CD4-positive, CD25-positive, alpha-beta regulatory T cell (primary cell): ENCODE results near the gene R3HDML. TPM values are rescaled to one million over a fixed set of nuclear protein-coding genes. Genes with fewer than 3 reads are reported as not detected.

ENCODE experiments used
- ATAC-seq, 2 donors: fragments of 150-1000 bp; cut with Tn5 transposase; one replicate each; pipeline ENCODE4 v1.10.0; 2021; ENCODE audit warnings: low read depth in 2 of 2, moderate number of reproducible peaks in 2 of 2, moderate library complexity in 1 of 2
- DNase-seq, 3 donors: peaks; one replicate each; pipeline versions ENCODE4 v3.0.0 to v3.0.0-alpha.2; 2012 to 2022; ENCODE audit warnings: mixed read lengths in 1 of 3
- H3K27ac ChIP-seq: one replicate; pipeline ENCODE4 v1.7.0; 2013; ENCODE audit warnings: mild to moderate bottlenecking, low read length; ENCODE audit not compliant: insufficient read depth, poor library complexity, severe bottlenecking
- H3K27me3 ChIP-seq: one replicate; pipeline ENCODE4 v1.7.0; 2013; ENCODE audit warnings: low read length; ENCODE audit not compliant: control insufficient read depth, insufficient read depth
- H3K36me3 ChIP-seq: one replicate; pipeline ENCODE4 v1.7.0; 2013; ENCODE audit warnings: mild to moderate bottlenecking, low read length, moderate library complexity; ENCODE audit not compliant: control insufficient read depth, insufficient read depth
- H3K4me1 ChIP-seq: 2 replicates; pipeline ENCODE4 v1.7.0; 2013; ENCODE audit warnings: mild to moderate bottlenecking, low read length; ENCODE audit not compliant: insufficient read depth, control insufficient read depth, poor library complexity, severe bottlenecking
- H3K4me3 ChIP-seq: one replicate; pipeline ENCODE4 v1.7.0; 2013; ENCODE audit warnings: low read depth, mild to moderate bottlenecking, low read length, moderate library complexity
- H3K9me3 ChIP-seq, 2 experiments: 1 replicate in 1 of 2; 2 replicates in 1 of 2; pipeline ENCODE4 v1.7.0; 2013; ENCODE audit warnings: low read length in 2 of 2, mild to moderate bottlenecking in 1 of 2, moderate library complexity in 1 of 2; ENCODE audit not compliant: control insufficient read depth in 2 of 2
- H3K27ac Mint-ChIP-seq, 3 donors: one replicate each; pipeline ENCODE4 v1.8.0; 2020 to 2022; ENCODE audit warnings: mild to moderate bottlenecking in 3 of 3, mixed read lengths in 3 of 3, moderate library complexity in 2 of 3
- H3K27me3 Mint-ChIP-seq: one replicate; pipeline ENCODE4 v1.8.0; 2022; ENCODE audit warnings: mild to moderate bottlenecking, mixed read lengths
- H3K36me3 Mint-ChIP-seq: one replicate; pipeline ENCODE4 v1.8.0; 2020; ENCODE audit warnings: mixed read lengths
- H3K4me1 Mint-ChIP-seq, 4 donors: one replicate each; pipeline ENCODE4 v1.8.0; 2020 to 2022; ENCODE audit warnings: mixed read lengths in 4 of 4, mild to moderate bottlenecking in 1 of 4
- H3K4me3 Mint-ChIP-seq, 4 donors: one replicate each; pipeline ENCODE4 v1.8.0; 2020 to 2022; ENCODE audit warnings: mild to moderate bottlenecking in 4 of 4, mixed read lengths in 4 of 4, moderate library complexity in 3 of 4
- H3K9me3 Mint-ChIP-seq, 7 donors: one replicate each; pipeline ENCODE4 v1.8.0; 2020 to 2022; ENCODE audit warnings: mixed read lengths in 7 of 7, mild to moderate bottlenecking in 3 of 7, moderate library complexity in 2 of 7
- polyA plus RNA-seq, 4 donors: library from polyadenylated mRNA; unstranded; fragments of 300-500 nt; fragmentation: Illumina TruSeq; gene quantifications; one replicate each; pipeline ENCODE4 v1.2.3, GENCODE V29; 2021
- total RNA-seq: library from RNA; stranded (reverse); gene quantifications from one replicate; pipeline ENCODE4 v1.2.3, GENCODE V29; 2022

R3HDML gene
- total and polyA plus RNA-seq, 5 donors from 2014 or later, result not detected

- peaks cover 5% of the 10 kb centered on the region for H3K4me1 ChIP-seq
- DNase-seq (no peak), ATAC-seq (no peak)
- no peak overlapping the region for H3K4me3 Mint-ChIP-seq
- H3K36me3 ChIP-seq, result no peaks in the 10 kb centered on the region
- H3K27me3 Mint-ChIP-seq, result peaks cover 26% of the 10 kb centered on the region
- peaks cover 3% of the 10 kb centered on the region for H3K27me3 ChIP-seq
- no peak overlapping the region for H3K4me3 ChIP-seq
- H3K4me1 Mint-ChIP-seq, result peaks cover 0 to 3% (median 1%) of the 10 kb centered on the region in 4 donors
- no peaks in the 10 kb centered on the region for H3K9me3 ChIP-seq
- no peak overlapping the region for H3K27ac Mint-ChIP-seq
- H3K36me3 Mint-ChIP-seq, result no peaks in the 10 kb centered on the region
- no peak overlapping the region for H3K27ac ChIP-seq
- no peaks in the 10 kb centered on the region for H3K9me3 Mint-ChIP-seq
Observed at GRCh38 chr20:44392776-44393607, 56.1 kb downstream of the R3HDML start.

- Histone ChIP-seq H3K4me3 (no peak overlapping the region), H3K4me1 (no peaks in the 10 kb centered on the region), H3K27me3 (peaks cover 3% of the 10 kb centered on the region), H3K27ac (no peak overlapping the region), H3K9me3 (no peaks in the 10 kb centered on the region), H3K36me3 (no peaks in the 10 kb centered on the region)
- Mint-ChIP-seq H3K27ac (no peak overlapping the region), H3K4me1 (no peaks in the 10 kb centered on the region), H3K9me3 (no peaks in the 10 kb centered on the region), H3K4me3 (no peak overlapping the region), H3K36me3 (no peaks in the 10 kb centered on the region), H3K27me3 (peaks cover 30% of the 10 kb centered on the region)
- ATAC-seq, result no peak
- DNase-seq, result no peak
Observed at GRCh38 chr20:44393608-44394451, 57.0 kb downstream of the R3HDML start.

GRCh38 chr20:44394452-44394701, 57.5 kb downstream of the R3HDML start:
- no peak overlapping the region for H3K27ac Mint-ChIP-seq
- H3K4me1 ChIP-seq, result no peaks in the 10 kb centered on the region
- no peak overlapping the region for H3K4me3 Mint-ChIP-seq
- H3K27me3 ChIP-seq, result peaks cover 6% of the 10 kb centered on the region
- H3K9me3 Mint-ChIP-seq, result no peaks in the 10 kb centered on the region
- H3K36me3 ChIP-seq, result no peaks in the 10 kb centered on the region
- H3K27me3 Mint-ChIP-seq, result peaks cover 30% of the 10 kb centered on the region
- no peaks in the 10 kb centered on the region for H3K9me3 ChIP-seq
- DNase-seq (no peak), ATAC-seq (no peak)
- no peak overlapping the region for H3K27ac ChIP-seq
- no peaks in the 10 kb centered on the region for H3K4me1 Mint-ChIP-seq
- no peaks in the 10 kb centered on the region for H3K36me3 Mint-ChIP-seq
- H3K4me3 ChIP-seq, result no peak overlapping the region

- no peak overlapping the region for H3K4me3 ChIP-seq
- H3K27me3 ChIP-seq, result peaks cover 6% of the 10 kb centered on the region
- H3K4me1 ChIP-seq, result no peaks in the 10 kb centered on the region
- Mint-ChIP-seq H3K9me3 (no peaks in the 10 kb centered on the region), H3K27ac (no peak overlapping the region), H3K36me3 (no peaks in the 10 kb centered on the region), H3K4me3 (no peak overlapping the region), H3K4me1 (no peaks in the 10 kb centered on the region), H3K27me3 (peaks cover 27% of the 10 kb centered on the region)
- DNase-seq (no peak), ATAC-seq (no peak)
- H3K9me3 ChIP-seq, result no peaks in the 10 kb centered on the region
- no peak overlapping the region for H3K27ac ChIP-seq
- H3K36me3 ChIP-seq, result no peaks in the 10 kb centered on the region
Observed at GRCh38 chr20:44394702-44395460, 58.0 kb downstream of the R3HDML start.

GRCh38 chr20:44395461-44396340, 58.9 kb downstream of the R3HDML start:
- no peak overlapping the region for H3K27ac Mint-ChIP-seq
- no peaks in the 10 kb centered on the region for H3K9me3 Mint-ChIP-seq
- Histone ChIP-seq H3K27me3 (peaks cover 6% of the 10 kb centered on the region), H3K4me3 (no peak overlapping the region), H3K36me3 (no peaks in the 10 kb centered on the region), H3K4me1 (no peaks in the 10 kb centered on the region), H3K27ac (no peak overlapping the region), H3K9me3 (no peaks in the 10 kb centered on the region)
- ATAC-seq (no peak), DNase-seq (no peak)
- H3K4me3 Mint-ChIP-seq, result no peak overlapping the region
- no peaks in the 10 kb centered on the region for H3K36me3 Mint-ChIP-seq
- no peaks in the 10 kb centered on the region for H3K4me1 Mint-ChIP-seq
- peaks cover 26% of the 10 kb centered on the region for H3K27me3 Mint-ChIP-seq

- Histone ChIP-seq H3K36me3 (no peaks in the 10 kb centered on the region), H3K9me3 (no peaks in the 10 kb centered on the region), H3K27me3 (peaks cover 6% of the 10 kb centered on the region), H3K4me3 (no peak overlapping the region), H3K27ac (no peak overlapping the region), H3K4me1 (no peaks in the 10 kb centered on the region)
- H3K4me1 Mint-ChIP-seq, result no peaks in the 10 kb centered on the region
- H3K27me3 Mint-ChIP-seq, result peaks cover 26% of the 10 kb centered on the region
- H3K4me3 Mint-ChIP-seq, result no peak overlapping the region
- DNase-seq, result no peak
- no peaks in the 10 kb centered on the region for H3K9me3 Mint-ChIP-seq
- no peak overlapping the region for H3K27ac Mint-ChIP-seq
- ATAC-seq, result no peak
- no peaks in the 10 kb centered on the region for H3K36me3 Mint-ChIP-seq
Observed at GRCh38 chr20:44396369-44397130, 59.7 kb downstream of the R3HDML start.
